ENCODE measurements around the gene CYP27B1.
A peak's percentile ranks its signal among the peaks of the same experiment; 100 is the strongest.
"Not testable (repeated sequence)": the region's sequence is repeated elsewhere in the genome, so short reads cannot be mapped to it uniquely, and the experiment has no call there.

The CYP27B1 gene

GRCh38 chr12:57722716-57723629, 43.9 kb downstream of the CYP27B1 start:
- FAIRE-seq (no peak), DNase-seq (ENCODE audit: insufficient read length) (no peak)
- no peak for TF ChIP-seq TAF1 (IDR thresholded peaks at IDR 0.05; ENCODE audit: borderline replicate concordance, low read depth, low read length)
- no peak for TF ChIP-seq POLR2AphosphoS5 (IDR thresholded peaks at IDR 0.05; ENCODE audit: low read depth, low read length)
- TF ChIP-seq POLR2A (IDR thresholded peaks at IDR 0.05; ENCODE audit: low read depth, low read length): peak; percentile 47; the same call in 1 of the 2 replicates

- not testable (repeated sequence) for DNase-seq (ENCODE audit: insufficient read length); FAIRE-seq
These were observed 44.9 kb downstream of the CYP27B1 start for GRCh38 chr12:57721846-57722608.

- DNase-seq (ENCODE audit: insufficient read length) (no peak), FAIRE-seq (no peak)
- TF ChIP-seq TAF1 (IDR thresholded peaks at IDR 0.05; ENCODE audit: borderline replicate concordance, low read depth, low read length) (no peak), POLR2AphosphoS5 (IDR thresholded peaks at IDR 0.05; ENCODE audit: low read depth, low read length) (no peak), POLR2A (IDR thresholded peaks at IDR 0.05; ENCODE audit: low read depth, low read length) (no peak)
These were observed 46.0 kb downstream of the CYP27B1 start for GRCh38 chr12:57720606-57721595.

- no peak for FAIRE-seq
- TF ChIP-seq TAF1 (IDR thresholded peaks at IDR 0.05; ENCODE audit: borderline replicate concordance, low read depth, low read length) (no peak), POLR2AphosphoS5 (IDR thresholded peaks at IDR 0.05; ENCODE audit: low read depth, low read length) (no peak), POLR2A (IDR thresholded peaks at IDR 0.05; ENCODE audit: low read depth, low read length) (no peak)
- no peak for DNase-seq (ENCODE audit: insufficient read length)
These were observed 46.9 kb downstream of the CYP27B1 start for GRCh38 chr12:57719777-57720605.

- FAIRE-seq (no peak), DNase-seq (ENCODE audit: insufficient read length) (no peak)
- TF ChIP-seq POLR2AphosphoS5 (IDR thresholded peaks at IDR 0.05; ENCODE audit: low read depth, low read length): no peak
- TF ChIP-seq POLR2A (IDR thresholded peaks at IDR 0.05; ENCODE audit: low read depth, low read length): no peak
- TF ChIP-seq TAF1 (IDR thresholded peaks at IDR 0.05; ENCODE audit: borderline replicate concordance, low read depth, low read length): no peak
These were observed 48.0 kb downstream of the CYP27B1 start for GRCh38 chr12:57718641-57719528.

- no peak for TF ChIP-seq TAF1 (IDR thresholded peaks at IDR 0.05; ENCODE audit: borderline replicate concordance, low read depth, low read length)
- TF ChIP-seq POLR2A (IDR thresholded peaks at IDR 0.05; ENCODE audit: low read depth, low read length): no peak
- TF ChIP-seq POLR2AphosphoS5 (IDR thresholded peaks at IDR 0.05; ENCODE audit: low read depth, low read length): no peak
- DNase-seq (ENCODE audit: insufficient read length) (no peak), FAIRE-seq (no peak)
These were observed 48.8 kb downstream of the CYP27B1 start for GRCh38 chr12:57717846-57718640.

GRCh38 chr12:57717131-57717530, 49.7 kb downstream of the CYP27B1 start:
- no peak for FAIRE-seq
- TF ChIP-seq POLR2A (IDR thresholded peaks at IDR 0.05; ENCODE audit: low read depth, low read length) (no peak), TAF1 (IDR thresholded peaks at IDR 0.05; ENCODE audit: borderline replicate concordance, low read depth, low read length) (no peak)
- DNase-seq (ENCODE audit: insufficient read length): no peak

- FAIRE-seq (no peak), DNase-seq (ENCODE audit: insufficient read length) (no peak)
- TF ChIP-seq POLR2AphosphoS5 (IDR thresholded peaks at IDR 0.05; ENCODE audit: low read depth, low read length) (no peak), TAF1 (IDR thresholded peaks at IDR 0.05; ENCODE audit: borderline replicate concordance, low read depth, low read length) (no peak), POLR2A (IDR thresholded peaks at IDR 0.05; ENCODE audit: low read depth, low read length) (no peak)
These were observed 50.6 kb downstream of the CYP27B1 start for GRCh38 chr12:57716305-57716704.

GRCh38 chr12:57715786-57716185, 51.1 kb downstream of the CYP27B1 start:
- FAIRE-seq: no peak
- TF ChIP-seq TAF1 (IDR thresholded peaks at IDR 0.05; ENCODE audit: borderline replicate concordance, low read depth, low read length) (no peak), POLR2AphosphoS5 (IDR thresholded peaks at IDR 0.05; ENCODE audit: low read depth, low read length) (no peak), POLR2A (IDR thresholded peaks at IDR 0.05; ENCODE audit: low read depth, low read length) (no peak)
- DNase-seq (ENCODE audit: insufficient read length): no peak

GRCh38 chr12:57715036-57715748, 51.7 kb downstream of the CYP27B1 start:
- not testable (repeated sequence) for DNase-seq (ENCODE audit: insufficient read length); FAIRE-seq
